ENCODE measurements around the gene TCF3. TPM values are rescaled to one million over a fixed set of nuclear protein-coding genes. Genes with fewer than 3 reads are reported as not detected.
"Not testable (repeated sequence)": the region's sequence is repeated elsewhere in the genome, so short reads cannot be mapped to it uniquely, and the experiment has no call there.

The TCF3 gene
- total and polyA plus RNA-seq, 9 donors: 17.0 to 85.3 (median 60.7) TPM

DNA sequence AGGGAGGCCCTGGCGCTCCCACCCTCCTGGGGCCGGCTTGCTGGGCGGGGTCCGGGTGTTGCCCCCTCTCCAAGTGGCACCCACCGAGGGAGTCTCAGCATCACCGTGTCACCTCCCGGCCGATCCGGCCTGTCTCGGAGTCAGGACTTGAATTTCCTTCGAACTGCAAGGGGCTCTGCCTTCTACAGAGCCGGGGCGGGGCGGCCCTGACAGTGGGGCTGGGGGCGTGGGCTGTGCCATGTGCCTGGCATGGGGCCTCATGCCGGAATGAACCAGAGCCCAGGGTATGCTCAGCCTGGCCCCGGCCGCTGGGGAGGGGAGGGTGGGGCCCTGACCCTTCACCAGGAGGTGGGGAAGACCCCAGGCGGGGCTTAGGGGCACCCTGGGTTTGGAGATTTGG lies 47.0 kb upstream of the TCF3 start:
- TF ChIP-seq POLR2A (IDR thresholded peaks at IDR 0.05) (no peak), EP300 (IDR thresholded peaks at IDR 0.05) (no peak)
- TF ChIP-seq, protein P1, sequence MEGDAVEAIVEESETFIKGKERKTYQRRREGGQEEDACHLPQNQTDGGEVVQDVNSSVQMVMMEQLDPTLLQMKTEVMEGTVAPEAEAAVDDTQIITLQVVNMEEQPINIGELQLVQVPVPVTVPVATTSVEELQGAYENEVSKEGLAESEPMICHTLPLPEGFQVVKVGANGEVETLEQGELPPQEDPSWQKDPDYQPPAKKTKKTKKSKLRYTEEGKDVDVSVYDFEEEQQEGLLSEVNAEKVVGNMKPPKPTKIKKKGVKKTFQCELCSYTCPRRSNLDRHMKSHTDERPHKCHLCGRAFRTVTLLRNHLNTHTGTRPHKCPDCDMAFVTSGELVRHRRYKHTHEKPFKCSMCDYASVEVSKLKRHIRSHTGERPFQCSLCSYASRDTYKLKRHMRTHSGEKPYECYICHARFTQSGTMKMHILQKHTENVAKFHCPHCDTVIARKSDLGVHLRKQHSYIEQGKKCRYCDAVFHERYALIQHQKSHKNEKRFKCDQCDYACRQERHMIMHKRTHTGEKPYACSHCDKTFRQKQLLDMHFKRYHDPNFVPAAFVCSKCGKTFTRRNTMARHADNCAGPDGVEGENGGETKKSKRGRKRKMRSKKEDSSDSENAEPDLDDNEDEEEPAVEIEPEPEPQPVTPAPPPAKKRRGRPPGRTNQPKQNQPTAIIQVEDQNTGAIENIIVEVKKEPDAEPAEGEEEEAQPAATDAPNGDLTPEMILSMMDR (IDR thresholded peaks at IDR 0.05): no peak
- Histone ChIP-seq H3K27ac (no peak overlapping the region), H3K36me3 (no peaks in the 10 kb centered on the region), H3K27me3 (no peaks in the 10 kb centered on the region), H3K9me3 (peaks cover 0 to 4% of the 10 kb centered on the region in 2 donors), H3K4me3 (no peak overlapping the region), H3K4me1 (ENCODE audit: insufficient read depth) (no peaks in the 10 kb centered on the region)
- no peak for DNase-seq
- WGBS, 3 donors: 76 to 79% (median 76%) methylated on average over 17 to 19 of the region's 19 CpGs
- intact Hi-C loops (cut with DNase I): no loop called here

DNA sequence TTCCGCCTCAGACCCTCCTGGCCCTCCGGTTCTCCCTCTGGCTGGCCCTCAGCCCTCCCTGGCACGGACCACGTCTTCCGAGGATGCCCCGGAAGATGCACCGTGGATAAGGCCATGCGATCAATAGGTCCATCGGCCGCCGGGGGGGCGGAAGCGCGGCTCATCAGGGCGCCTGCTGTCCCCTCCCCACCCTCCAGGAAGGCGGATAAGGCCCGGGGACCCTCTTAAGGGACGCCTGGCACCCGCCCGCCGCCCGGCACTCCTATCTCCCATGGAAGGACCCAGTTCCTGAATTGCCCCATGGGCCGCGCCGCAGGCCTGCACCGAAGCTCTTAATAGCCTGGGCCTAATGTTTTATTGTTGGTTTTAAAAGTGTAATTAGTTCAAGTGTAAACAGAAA lies 46.2 kb upstream of the TCF3 start:
- Histone ChIP-seq H3K36me3 (no peaks in the 10 kb centered on the region), H3K4me1 (ENCODE audit: insufficient read depth) (no peaks in the 10 kb centered on the region), H3K27ac (no peak overlapping the region), H3K9me3 (peaks cover 0 to 4% of the 10 kb centered on the region in 2 donors), H3K4me3 (no peak overlapping the region), H3K27me3 (no peaks in the 10 kb centered on the region)
- TF ChIP-seq, protein P1 (IDR thresholded peaks at IDR 0.05): no peak
- no peak for TF ChIP-seq POLR2A (IDR thresholded peaks at IDR 0.05)
- TF ChIP-seq EP300 (IDR thresholded peaks at IDR 0.05): no peak
- intact Hi-C loops (cut with DNase I): no loop called here
- DNase-seq: no peak
- WGBS, 3 donors: 87 to 90% (median 89%) methylated on average over 26 of the region's 26 CpGs

DNA sequence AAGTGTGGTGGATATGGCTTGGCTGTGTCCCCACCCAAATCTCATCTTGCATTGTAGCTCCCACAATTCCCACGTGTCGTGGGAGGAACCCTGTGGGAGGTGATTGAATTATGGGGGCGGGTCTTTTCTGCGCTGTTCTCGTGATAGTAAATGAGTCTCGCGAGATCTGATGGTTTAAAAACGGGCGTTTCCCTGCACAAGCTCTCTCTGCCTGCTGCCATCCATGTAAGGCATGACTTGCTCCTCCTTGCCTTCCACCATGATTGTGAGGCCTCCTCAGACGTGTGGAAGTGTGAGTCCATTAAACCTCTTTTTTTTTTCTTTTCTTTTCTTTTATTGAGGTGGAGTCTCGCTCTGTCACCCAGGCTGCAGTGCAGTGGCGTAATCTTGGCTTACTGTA lies 43.1 kb upstream of the TCF3 start:
- H3K9me3 ChIP-seq; H3K27ac ChIP-seq; H3K36me3 ChIP-seq; H3K27me3 ChIP-seq; H3K4me1 ChIP-seq (ENCODE audit: insufficient read depth); H3K4me3 ChIP-seq; DNase-seq; intact Hi-C loops (cut with DNase I): not testable (repeated sequence)
- WGBS, 3 donors: 83 to 86% (median 84%) methylated on average over 12 of the region's 12 CpGs

DNA sequence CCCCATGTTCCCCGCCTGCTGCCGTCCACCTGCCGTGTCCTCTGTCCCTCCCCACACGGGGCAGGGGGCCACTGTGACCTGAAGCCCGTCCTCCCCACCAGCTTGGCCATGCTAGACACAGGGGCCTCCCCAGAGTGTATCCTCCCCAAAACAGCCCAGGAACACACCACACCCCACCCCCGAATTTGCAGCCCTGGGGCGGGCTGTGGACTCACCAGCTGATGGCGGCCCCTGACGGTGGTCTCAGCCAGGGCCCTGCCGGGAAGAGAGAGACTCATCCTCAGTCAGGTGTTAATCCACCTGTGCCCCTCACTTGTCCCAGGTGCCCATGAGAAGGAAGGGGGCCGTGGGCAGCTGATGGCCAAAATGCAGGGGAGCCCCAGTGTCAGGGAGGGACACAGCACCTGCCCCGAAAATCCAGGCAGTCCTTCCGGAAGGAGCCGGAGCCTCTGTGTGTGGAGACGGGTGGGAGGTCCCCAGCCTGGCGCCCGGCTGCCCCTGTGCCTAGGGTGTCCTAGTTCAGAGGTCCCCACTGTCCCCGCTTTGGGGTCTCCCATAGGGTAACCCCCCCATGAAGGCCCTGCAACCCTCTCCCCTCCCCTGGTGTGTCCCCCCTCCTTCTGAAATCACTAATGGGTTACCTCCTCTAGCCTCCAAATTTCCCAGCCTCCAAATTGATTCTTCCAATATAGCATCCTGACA lies 39.3 kb upstream of the TCF3 start:
- intact Hi-C loops (cut with DNase I): no loop called here
- no peaks in the 10 kb centered on the region for H3K27me3 ChIP-seq

More for the DNA sequence above, 39.3 kb upstream of the TCF3 start:
- WGBS, 3 donors: 42 to 58% (median 43%) methylated on average over 16 to 18 of the region's 18 CpGs
- no peak for DNase-seq
- Histone ChIP-seq H3K36me3 (no peaks in the 10 kb centered on the region), H3K4me3 (no peak overlapping the region), H3K4me1 (ENCODE audit: insufficient read depth) (no peaks in the 10 kb centered on the region), H3K9me3 (peaks cover 0 to 4% of the 10 kb centered on the region in 2 donors), H3K27ac (no peak overlapping the region)
- TF ChIP-seq, protein P1 (IDR thresholded peaks at IDR 0.05): no peak
- TF ChIP-seq EP300 (IDR thresholded peaks at IDR 0.05) (no peak), POLR2A (IDR thresholded peaks at IDR 0.05) (no peak)
